ENCODE results near the gene ADAR.
"Not testable (repeated sequence)": the region's sequence is repeated elsewhere in the genome, so short reads cannot be mapped to it uniquely, and the experiment has no call there.

ADAR gene, protein sequence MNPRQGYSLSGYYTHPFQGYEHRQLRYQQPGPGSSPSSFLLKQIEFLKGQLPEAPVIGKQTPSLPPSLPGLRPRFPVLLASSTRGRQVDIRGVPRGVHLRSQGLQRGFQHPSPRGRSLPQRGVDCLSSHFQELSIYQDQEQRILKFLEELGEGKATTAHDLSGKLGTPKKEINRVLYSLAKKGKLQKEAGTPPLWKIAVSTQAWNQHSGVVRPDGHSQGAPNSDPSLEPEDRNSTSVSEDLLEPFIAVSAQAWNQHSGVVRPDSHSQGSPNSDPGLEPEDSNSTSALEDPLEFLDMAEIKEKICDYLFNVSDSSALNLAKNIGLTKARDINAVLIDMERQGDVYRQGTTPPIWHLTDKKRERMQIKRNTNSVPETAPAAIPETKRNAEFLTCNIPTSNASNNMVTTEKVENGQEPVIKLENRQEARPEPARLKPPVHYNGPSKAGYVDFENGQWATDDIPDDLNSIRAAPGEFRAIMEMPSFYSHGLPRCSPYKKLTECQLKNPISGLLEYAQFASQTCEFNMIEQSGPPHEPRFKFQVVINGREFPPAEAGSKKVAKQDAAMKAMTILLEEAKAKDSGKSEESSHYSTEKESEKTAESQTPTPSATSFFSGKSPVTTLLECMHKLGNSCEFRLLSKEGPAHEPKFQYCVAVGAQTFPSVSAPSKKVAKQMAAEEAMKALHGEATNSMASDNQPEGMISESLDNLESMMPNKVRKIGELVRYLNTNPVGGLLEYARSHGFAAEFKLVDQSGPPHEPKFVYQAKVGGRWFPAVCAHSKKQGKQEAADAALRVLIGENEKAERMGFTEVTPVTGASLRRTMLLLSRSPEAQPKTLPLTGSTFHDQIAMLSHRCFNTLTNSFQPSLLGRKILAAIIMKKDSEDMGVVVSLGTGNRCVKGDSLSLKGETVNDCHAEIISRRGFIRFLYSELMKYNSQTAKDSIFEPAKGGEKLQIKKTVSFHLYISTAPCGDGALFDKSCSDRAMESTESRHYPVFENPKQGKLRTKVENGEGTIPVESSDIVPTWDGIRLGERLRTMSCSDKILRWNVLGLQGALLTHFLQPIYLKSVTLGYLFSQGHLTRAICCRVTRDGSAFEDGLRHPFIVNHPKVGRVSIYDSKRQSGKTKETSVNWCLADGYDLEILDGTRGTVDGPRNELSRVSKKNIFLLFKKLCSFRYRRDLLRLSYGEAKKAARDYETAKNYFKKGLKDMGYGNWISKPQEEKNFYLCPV

DNA sequence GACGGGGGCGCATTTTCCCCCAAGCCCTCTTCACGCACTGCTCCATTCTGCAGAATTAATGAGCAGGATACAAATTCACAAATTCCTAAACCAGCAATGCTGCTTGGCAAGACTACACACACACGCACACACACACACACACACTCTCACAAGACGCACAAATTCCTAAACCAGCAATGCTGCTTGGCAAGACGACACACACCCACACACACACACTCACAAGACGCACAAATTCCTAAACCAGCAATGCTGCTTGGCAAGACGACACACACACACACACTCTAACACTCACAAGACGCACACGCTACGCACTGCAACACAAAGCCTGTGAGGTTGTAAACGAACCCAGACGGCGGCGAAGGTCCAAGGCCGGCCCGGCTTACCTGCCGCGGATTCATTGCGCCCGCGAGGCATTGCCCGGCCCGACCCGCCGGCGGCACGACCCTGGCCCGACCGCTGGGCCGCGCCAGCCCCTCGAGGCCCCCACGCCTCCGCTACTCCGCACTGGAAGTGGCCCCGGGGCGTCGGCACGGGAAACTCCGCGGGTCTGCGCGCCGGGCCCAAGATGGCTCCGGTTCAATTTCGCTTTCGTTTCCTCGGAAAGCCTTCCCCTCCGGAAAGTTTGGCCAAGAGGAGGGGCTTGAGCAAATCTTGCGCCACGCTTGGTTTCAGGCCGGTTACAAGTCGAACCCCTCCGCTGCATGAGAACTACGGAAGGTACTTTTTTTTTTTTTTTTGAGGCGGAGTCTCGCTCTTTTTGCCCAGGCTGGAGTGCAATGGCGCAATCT, at the start of gene ADAR:
TSS of gene ADAR (minus strand) at position 578 of the 788 bp plus-strand sequence. CDS start at position 398, 180 bp downstream.
- peak; percentile 78 to 91 for DNase-seq (ENCODE audit: low read depth in 1 of 2, low spot score in 1 of 2)

DNA sequence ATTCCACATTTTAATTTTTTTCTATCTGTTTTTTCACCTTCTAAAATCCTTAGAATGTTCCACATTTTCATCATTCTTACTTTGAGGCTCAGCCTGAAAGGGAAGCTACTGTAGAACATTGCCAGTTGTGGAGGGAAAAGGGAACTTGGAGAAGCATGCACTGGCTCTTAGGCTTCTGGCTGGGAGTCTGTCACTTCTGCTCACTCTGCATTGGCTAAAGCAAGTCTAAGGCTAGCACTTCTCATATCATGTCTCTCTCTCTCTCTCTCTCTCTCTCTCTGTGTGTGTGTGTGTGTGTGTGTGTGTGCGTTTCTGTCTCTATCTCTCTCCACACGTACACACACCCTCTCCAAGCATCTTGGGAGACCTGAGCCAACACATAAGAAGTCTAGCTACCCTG, 49.6 kb upstream of the ADAR start:
- DNase-seq (ENCODE audit: low read depth in 1 of 2, low spot score in 1 of 2), result no peak

DNA sequence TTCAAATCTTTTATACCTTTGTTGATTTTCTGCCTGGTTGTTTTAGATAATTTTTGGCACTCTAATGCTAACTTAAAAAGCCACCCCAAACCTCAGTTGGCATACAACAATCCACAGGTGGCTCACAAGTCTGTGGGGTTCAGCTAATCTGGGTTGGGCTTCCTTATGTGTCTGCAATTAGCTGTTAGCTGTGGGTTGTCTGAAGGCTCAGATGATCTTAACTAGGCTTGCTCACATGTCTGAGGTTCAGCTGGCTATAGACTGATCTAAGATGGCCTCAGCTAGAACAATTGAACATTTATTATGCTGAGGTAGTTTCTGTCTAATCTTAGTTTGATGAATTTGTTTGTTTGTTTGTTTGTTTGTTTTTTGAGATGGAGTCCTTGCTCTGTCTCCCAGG, 44.9 kb upstream of the ADAR start:
- no peak for DNase-seq (ENCODE audit: low read depth in 1 of 2, low spot score in 1 of 2)

DNA sequence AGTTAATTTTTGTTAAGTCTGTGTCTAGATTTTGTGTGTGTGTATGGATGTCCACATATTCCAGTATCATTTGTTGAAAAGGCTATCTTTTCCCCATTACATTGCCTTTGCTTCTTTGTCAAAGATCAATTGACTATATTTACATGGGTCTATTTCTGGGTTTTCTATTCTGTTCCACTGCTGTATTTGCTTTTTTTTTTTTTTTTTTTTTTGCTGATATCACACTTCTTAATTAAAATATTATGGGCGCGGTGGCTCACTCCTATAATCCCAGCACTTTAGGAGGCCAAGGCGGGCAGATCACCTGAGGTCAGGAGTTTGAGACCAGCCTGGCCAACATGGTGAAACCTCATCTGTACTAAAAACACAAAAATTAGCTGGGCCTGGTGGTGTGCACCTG, 36.7 kb upstream of the ADAR start:
- DNase-seq (ENCODE audit: low read depth in 1 of 2, low spot score in 1 of 2), result not testable (repeated sequence)

DNA sequence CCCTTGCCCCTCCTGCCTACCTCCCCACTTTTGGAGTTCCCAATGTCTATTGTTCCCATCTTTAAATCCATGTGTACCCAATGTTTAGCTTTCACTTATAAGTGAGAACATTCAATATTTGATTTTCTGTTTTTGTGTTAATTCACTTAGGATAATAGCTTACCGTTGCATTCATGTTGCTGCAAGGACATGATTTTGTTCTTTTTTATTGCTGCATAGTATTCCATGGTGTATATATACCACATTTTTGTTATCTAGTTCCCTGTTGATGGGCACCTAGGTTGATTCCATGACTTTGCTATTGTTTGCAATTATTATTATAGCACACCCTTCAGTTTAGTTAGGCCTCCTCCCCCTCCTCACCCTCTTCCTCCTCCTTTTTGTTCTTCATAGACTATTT, 33.5 kb upstream of the ADAR start:
- no peak for DNase-seq (ENCODE audit: low read depth in 1 of 2, low spot score in 1 of 2)

DNA sequence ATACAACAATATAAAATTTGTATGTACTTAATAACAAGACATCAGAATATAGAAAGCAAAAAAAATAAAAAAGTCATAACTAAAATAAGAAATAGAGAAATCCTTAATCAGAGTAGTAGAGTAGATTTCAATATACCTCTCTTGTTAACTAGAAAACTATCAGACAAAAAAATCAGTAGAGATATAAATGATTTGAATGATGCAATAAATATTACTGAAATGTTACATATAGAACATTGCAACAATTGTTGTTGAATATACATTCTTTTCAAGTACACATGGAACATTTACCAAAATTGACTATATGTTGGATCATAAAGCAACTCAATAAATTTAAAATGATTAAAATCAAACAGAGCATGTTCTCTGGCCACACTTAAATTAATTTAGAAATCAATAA, 31.9 kb upstream of the ADAR start:
- DNase-seq (ENCODE audit: low read depth in 1 of 2, low spot score in 1 of 2), result no peak

DNA sequence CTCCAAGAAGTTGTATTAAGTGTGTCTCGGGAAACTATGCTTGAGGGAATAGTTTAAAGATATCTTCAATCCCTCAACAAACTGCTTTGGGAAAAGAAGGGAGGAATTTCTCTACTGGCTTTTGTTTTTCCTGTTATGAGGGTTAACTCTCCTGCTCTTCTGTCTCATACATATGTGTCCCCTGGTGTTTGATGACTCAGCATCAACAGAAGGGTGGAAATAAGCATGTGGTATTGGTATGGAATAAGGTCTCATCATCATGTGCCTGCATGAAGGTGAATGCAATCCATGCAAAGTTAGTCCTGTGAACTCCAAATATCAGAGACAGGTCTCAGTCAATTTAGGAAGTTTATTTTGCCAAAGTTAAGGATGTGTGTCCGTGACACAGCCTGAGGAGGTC, 27.2 kb upstream of the ADAR start:
- DNase-seq (ENCODE audit: low read depth in 1 of 2, low spot score in 1 of 2), result no peak

DNA sequence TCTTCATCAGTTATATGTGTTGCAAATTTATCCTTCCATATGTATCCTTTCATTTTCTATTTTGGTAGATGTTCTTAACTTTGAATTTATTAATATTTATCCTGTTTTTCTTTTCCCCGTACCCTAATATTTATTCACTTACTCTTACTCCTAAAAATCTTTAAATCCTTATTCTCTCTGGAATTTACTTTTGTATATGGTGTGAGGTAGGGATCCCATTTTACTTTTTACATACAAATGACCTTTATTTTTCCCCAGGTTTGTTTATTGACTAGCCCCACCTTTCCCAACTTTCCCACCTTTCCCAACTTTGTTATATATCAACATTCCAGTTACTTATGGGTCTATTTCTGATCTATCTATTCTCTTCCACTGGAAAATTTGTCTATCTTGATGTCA, 21.7 kb upstream of the ADAR start:
- no peak for DNase-seq (ENCODE audit: low read depth in 1 of 2, low spot score in 1 of 2)

DNA sequence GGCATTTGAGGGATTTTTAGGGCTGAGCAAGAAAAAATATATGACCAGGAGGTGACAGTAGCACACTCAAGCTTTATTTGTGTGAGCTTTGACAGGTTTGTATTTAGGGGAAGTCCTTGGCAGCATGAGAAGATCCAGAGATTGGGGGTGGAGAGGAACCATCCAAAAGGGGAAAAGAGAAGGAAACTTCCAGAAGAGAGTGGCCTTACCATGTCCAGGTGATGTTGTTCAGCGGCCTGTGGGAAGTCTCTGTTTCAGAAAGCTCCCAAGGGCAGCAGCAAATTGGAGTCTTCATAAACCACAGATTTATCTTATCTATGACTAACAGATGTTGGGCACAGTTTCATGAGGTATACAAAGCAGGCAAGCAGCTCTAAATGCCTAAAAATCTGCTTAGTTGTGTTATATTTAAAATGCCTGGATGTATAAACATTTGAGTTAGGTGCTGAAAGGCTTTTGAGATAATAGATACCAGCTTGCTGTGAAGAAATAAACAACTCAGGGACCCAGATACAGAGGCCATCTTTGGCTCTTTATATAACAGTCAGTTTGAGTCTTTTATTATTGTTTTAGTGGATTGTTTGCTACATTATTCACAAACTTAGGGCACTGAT, 21.2 kb upstream of the ADAR start:
- no peak for DNase-seq (ENCODE audit: low read depth in 1 of 2, low spot score in 1 of 2)

DNA sequence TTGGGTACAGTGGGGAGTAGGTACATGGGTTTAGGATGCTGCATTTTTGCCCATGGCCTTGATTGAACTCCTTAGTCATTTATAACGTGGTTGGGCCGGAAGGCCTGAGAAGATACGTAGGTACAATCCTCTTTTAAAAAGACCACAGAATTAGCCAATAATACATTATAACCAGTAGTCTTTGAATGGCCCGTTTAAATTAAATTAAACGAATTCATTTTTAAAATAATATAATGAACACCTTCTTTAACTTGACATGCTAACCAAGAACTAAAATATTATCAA, 20.1 kb upstream of the ADAR start:
- no peak for DNase-seq (ENCODE audit: low read depth in 1 of 2, low spot score in 1 of 2)

DNA sequence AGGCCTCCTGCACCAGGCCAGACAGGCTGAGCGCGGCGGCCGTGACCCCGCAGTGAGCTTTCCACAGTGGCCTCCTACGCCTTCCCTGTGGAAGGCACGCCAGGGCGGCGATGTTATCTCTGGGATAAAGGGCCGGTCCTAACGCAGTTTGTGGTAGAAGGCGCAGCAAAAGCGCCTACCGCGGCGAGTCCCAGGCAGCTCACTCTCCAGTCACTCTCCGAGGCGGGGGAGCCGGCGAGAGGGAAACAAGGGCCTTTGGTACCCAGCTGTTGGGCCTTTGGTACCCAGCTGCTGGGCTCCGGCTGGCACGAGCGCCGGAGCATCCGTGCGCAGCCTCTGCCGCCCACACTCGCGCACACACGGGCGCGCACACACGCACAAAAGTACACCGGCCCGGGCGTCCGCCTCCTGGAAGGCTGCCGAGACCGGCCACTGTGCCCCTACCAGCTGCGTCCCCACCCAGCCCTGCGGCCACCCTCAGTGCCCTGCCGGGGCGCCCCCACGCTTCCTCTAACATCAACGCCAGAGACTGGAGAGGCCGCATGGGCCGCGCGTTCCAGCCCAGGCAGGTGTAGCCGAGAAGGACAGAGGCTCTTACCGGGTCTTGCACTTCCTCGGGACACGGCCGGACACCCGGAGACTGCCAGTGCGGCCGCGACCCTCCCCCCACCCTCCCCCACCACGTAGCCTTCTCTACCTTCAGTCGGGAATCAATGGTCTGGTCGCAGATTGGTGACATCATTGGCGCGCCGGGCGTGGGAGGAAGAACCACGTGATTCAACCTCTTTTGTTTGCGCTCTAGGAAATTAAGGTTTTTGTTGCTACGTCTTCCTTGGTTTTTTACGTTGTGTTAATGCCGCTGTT, 19.5 kb upstream of the ADAR start:
- DNase-seq (ENCODE audit: low read depth in 1 of 2, low spot score in 1 of 2), result peak; percentile 91 to 96

DNA sequence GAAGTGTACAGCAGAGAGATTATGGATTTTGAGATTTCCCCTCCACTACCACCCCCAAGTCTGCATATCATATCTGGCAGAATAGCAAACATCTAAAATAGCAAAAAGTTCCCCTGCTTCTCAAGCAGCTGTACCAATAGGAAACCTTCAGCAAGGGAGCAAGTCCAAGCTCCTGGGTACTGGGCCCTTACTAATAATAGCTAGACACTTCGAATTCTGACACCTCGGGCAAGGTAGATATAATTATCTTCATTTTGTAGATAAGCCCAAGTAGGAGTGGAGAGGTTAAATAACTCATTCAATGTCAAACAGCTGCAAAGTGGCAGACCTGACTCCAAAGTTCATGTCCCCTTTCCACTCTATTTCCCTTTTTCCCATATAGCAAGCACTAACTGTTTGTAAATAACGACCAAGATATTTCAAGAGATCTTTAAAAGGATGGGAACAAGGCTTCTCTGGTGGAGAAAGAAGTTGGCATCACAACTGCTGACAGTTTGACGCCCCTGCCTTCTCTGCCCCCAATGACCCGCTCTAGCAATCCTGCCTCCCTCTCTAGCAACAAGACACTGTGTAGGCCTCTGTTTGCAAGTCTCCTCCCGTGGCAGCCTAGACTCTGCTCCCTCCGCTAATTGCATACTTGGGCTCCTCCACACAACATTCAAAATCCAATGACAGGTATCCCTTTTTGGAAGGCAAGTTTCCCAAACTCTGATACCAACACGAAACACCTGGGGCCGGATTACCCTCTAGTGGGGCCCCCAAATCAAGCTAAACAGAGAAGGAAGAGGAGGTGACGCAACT, 18.7 kb upstream of the ADAR start:
- DNase-seq (ENCODE audit: low read depth in 1 of 2, low spot score in 1 of 2), result no peak

DNA sequence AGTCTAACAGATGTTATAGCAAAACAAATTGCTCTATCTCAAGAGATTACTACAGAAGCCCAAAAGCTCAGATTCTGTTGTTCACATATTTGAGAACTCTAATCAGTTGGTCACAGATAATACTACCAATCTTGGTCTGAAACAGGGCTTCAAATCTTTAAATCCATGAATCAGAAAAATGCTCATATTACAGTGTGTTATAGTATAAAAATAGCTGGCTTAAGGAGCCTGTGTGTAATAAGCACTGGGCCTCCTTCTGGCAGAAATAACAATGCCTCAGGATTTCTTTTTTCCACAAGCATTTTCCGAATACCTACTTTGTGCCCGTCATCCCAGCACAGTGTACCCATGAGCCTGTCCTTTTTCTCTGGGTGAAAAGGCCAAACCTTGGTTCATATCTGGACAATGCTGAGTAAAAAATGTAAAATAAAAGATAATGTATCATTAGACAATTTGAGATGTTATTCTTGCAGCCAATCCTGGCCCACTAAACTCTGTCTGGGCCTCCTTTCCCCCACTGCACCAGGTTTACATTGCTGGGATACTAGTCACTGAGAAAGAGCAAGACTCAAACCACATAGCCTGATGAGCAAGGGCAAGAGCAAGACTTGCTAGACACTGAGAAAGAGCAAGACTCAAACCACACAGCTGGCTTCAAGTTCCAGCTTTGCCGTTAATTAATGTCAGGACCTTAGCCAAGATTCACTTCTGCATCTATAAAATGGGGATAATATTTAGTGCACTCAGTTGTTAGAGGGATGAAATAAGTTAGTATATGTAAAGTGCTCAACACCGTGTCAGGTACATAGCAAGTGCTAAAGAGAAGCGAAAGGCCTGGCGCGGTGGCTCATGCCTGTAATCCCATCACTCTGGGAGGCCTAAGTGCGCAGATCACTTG, 17.0 kb upstream of the ADAR start:
- no peak for DNase-seq (ENCODE audit: low read depth in 1 of 2, low spot score in 1 of 2)

DNA sequence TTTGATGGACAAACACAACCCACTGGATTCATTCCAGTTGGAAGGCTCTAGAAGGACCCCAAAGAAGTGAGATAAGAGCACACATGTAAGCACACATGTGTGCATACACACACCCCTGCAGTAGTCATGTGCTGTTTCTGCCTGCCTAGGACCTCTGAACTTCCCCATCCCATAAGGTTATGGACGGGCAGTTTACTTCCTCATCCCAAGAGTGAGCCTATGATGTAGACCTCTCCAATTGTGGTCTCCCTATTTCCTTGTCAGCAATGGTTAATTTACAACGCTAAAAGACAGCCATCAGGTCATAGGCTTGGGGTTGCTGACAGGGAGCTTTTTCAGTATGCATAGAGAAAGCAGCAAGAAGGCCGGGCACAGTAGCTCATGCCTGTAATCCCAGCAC, 15.4 kb upstream of the ADAR start:
- DNase-seq (ENCODE audit: low read depth in 1 of 2, low spot score in 1 of 2), result no peak

DNA sequence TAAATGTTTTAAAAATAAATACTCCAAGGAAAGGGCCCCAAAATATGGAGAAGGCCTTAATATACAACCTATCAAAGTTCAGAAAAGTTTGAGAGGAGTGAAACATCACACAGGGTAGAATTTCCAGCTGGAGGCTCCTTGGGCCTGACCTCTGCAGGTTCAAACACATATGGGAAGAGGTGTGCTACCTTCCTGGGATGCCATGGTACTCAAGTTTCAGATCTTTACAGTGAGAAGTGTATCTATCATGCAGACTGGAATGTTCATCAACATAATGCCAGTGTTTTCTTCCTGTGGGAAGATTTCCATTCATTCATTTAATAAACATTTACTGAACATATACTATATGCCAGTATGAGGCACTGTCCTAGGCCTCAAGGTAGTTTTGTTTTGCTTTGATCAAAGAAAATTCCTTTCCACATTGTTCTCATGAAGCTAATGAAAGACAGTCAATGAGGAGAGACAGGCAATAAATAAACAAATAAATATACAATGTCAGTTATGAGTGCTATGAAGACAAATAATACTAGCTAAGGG, 14.6 kb upstream of the ADAR start:
- DNase-seq (ENCODE audit: low read depth in 1 of 2, low spot score in 1 of 2), result no peak

DNA sequence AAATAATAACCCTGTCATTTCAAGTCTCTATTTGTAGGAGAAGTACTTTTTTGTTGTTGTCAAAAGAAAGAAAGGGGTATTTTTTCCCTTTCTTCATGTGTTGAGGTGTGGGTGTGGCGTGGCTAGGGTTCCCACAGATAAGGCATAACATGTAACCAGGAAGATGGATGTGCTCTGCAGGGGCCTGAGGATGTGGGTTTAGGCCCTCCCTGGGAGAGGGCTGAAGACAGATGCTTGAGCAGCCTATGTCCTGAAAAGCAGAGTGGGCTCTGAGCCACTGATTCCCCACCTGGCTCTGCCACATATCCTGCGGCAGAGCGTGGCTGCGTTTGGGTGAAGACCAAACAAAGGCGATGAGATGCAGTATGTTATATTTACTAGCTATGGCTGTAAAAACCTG, 13.9 kb upstream of the ADAR start:
- no peak for DNase-seq (ENCODE audit: low read depth in 1 of 2, low spot score in 1 of 2)

DNA sequence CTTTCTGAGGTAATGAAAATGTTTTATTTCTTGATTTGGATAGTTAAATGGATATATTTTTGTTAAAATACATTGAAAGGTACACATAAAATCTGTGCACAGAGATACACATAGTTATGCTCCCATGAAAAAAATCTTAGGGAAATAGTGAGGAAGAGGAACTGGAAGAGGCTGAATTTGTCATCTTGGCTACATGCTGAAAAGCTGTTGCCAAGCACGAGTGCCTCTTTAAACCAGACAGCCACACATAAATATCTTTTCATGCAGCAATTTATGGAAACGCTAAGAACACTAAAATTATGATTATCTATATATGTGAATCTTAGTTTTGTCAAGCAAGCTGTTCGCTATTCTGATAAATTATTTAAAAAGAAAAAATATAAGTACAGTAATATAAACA, 12.8 kb upstream of the ADAR start:
- DNase-seq (ENCODE audit: low read depth in 1 of 2, low spot score in 1 of 2), result no peak

Data from activated CD4-positive, alpha-beta T cell treated with anti-CD3 and anti-CD28 coated beads, Interleukin-2, amount 50 U/mL, for 24 hours (primary cell).